Lower leg skin (tissue), 3 donors: ENCODE measurements around the gene PCDHGB2.

Experiments used
- POLR2A ChIP-seq, 2 donors: fragments of 450-650 bp; IDR thresholded peaks; one replicate each; pipeline ENCODE4 v1.6.1; 2016 to 2017; ENCODE audit warnings: antibody characterized with exemption in 2 of 2, mild to moderate bottlenecking in 1 of 2, moderate library complexity in 1 of 2
- TF ChIP-seq, protein P1 (sequence below), 3 donors: fragments of 450-650 bp; IDR thresholded peaks; one replicate each; pipeline ENCODE4 v1.5.1; 2016; ENCODE audit warnings: antibody characterized with exemption in 3 of 3, mild to moderate bottlenecking in 3 of 3, moderate library complexity in 2 of 3

DNA sequence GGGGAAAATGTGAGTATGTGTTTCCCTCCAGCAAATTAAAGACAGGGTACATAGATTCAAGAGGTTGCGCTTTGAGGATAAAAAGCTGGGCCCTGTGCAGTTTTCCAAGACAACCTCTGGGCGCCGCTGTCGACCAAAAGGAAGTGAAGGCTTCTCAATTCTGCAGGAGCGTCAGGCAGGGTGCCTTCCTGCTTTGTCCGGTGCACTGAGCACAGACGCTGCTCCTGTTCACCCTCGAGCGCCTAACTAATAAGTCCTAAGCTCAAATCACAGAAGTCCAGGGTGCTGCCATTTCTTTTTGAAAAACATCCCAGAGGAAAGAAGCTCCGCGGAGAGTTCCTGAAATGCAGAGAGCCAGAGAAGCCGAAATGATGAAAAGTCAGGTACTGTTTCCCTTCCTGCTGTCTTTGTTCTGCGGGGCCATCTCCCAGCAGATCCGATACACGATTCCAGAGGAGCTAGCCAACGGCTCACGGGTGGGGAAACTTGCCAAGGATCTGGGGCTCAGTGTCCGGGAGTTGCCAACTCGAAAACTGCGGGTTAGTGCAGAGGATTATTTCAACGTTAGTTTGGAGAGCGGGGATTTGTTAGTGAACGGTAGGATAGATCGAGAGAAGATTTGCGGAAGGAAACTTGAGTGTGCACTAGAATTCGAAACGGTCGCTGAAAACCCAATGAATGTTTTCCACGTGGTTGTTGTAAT lies 9.7 kb upstream of the PCDHGB2 start, which contains the start of gene PCDHGB1:
- TF ChIP-seq, protein P1, sequence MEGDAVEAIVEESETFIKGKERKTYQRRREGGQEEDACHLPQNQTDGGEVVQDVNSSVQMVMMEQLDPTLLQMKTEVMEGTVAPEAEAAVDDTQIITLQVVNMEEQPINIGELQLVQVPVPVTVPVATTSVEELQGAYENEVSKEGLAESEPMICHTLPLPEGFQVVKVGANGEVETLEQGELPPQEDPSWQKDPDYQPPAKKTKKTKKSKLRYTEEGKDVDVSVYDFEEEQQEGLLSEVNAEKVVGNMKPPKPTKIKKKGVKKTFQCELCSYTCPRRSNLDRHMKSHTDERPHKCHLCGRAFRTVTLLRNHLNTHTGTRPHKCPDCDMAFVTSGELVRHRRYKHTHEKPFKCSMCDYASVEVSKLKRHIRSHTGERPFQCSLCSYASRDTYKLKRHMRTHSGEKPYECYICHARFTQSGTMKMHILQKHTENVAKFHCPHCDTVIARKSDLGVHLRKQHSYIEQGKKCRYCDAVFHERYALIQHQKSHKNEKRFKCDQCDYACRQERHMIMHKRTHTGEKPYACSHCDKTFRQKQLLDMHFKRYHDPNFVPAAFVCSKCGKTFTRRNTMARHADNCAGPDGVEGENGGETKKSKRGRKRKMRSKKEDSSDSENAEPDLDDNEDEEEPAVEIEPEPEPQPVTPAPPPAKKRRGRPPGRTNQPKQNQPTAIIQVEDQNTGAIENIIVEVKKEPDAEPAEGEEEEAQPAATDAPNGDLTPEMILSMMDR (IDR thresholded peaks at IDR 0.05): no peak
- no peak for TF ChIP-seq POLR2A (IDR thresholded peaks at IDR 0.05)
